Ishikawa (cell line): ENCODE results near the gene RRH.

Experiments
- CEBPB ChIP-seq: IDR thresholded peaks from 2 replicates; pipeline ENCODE4 v1.6.1; 2012
- CREB1 ChIP-seq: IDR thresholded peaks from 2 replicates; pipeline ENCODE4 v1.6.1; 2012; ENCODE audit warnings: low read depth
- EGR1 ChIP-seq: IDR thresholded peaks from 2 replicates; pipeline ENCODE4 v1.6.1; 2012
- EP300 ChIP-seq: IDR thresholded peaks from 2 replicates; pipeline ENCODE4 v1.6.1; 2012; ENCODE audit warnings: borderline replicate concordance
- FOXM1 ChIP-seq: IDR thresholded peaks from 2 replicates; pipeline ENCODE4 v1.6.1; 2012; ENCODE audit warnings: low read depth, borderline replicate concordance
- MAX ChIP-seq: IDR thresholded peaks from 2 replicates; pipeline ENCODE4 v1.6.1; 2012
- NFIC ChIP-seq: IDR thresholded peaks from 2 replicates; pipeline ENCODE4 v1.6.1; 2012
- RAD21 ChIP-seq: IDR thresholded peaks from 2 replicates; pipeline ENCODE4 v1.6.1; 2012; ENCODE audit warnings: low read depth
- TAF1 ChIP-seq: IDR thresholded peaks from 2 replicates; pipeline ENCODE4 v1.6.1; 2012; ENCODE audit warnings: low read depth, mild to moderate bottlenecking
- TCF12 ChIP-seq: IDR thresholded peaks from 2 replicates; pipeline ENCODE4 v1.6.1; 2012; ENCODE audit warnings: low read depth
- TEAD4 ChIP-seq: IDR thresholded peaks from 2 replicates; pipeline ENCODE4 v1.6.1; 2012
- USF1 ChIP-seq: IDR thresholded peaks from 2 replicates; pipeline ENCODE4 v1.6.1; 2012
- YY1 ChIP-seq: IDR thresholded peaks from 2 replicates; pipeline ENCODE4 v1.6.1; 2012; ENCODE audit warnings: low read depth
- ZBTB7A ChIP-seq: IDR thresholded peaks from 2 replicates; pipeline ENCODE4 v1.6.1; 2012; ENCODE audit warnings: low read depth
- TF ChIP-seq, protein P1 (sequence below): IDR thresholded peaks from 2 replicates; pipeline ENCODE4 v1.6.1; 2012; ENCODE audit warnings: low read depth, mild to moderate bottlenecking

The RRH gene

GRCh38 chr4:109848501-109848900 is 20.7 kb downstream of the RRH start:
- TF ChIP-seq NFIC, result no peak
- no peak for TF ChIP-seq FOXM1
- TF ChIP-seq YY1, result no peak
- TF ChIP-seq RAD21, result no peak
- TF ChIP-seq EGR1, result no peak
- no peak for TF ChIP-seq TCF12
- no peak for TF ChIP-seq CREB1
- TF ChIP-seq, protein P1, sequence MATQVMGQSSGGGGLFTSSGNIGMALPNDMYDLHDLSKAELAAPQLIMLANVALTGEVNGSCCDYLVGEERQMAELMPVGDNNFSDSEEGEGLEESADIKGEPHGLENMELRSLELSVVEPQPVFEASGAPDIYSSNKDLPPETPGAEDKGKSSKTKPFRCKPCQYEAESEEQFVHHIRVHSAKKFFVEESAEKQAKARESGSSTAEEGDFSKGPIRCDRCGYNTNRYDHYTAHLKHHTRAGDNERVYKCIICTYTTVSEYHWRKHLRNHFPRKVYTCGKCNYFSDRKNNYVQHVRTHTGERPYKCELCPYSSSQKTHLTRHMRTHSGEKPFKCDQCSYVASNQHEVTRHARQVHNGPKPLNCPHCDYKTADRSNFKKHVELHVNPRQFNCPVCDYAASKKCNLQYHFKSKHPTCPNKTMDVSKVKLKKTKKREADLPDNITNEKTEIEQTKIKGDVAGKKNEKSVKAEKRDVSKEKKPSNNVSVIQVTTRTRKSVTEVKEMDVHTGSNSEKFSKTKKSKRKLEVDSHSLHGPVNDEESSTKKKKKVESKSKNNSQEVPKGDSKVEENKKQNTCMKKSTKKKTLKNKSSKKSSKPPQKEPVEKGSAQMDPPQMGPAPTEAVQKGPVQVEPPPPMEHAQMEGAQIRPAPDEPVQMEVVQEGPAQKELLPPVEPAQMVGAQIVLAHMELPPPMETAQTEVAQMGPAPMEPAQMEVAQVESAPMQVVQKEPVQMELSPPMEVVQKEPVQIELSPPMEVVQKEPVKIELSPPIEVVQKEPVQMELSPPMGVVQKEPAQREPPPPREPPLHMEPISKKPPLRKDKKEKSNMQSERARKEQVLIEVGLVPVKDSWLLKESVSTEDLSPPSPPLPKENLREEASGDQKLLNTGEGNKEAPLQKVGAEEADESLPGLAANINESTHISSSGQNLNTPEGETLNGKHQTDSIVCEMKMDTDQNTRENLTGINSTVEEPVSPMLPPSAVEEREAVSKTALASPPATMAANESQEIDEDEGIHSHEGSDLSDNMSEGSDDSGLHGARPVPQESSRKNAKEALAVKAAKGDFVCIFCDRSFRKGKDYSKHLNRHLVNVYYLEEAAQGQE, result no peak
- no peak for TF ChIP-seq EP300
- no peak for TF ChIP-seq TAF1
- TF ChIP-seq MAX, result no peak
- no peak for TF ChIP-seq TEAD4
- TF ChIP-seq CEBPB, result no peak

DNA sequence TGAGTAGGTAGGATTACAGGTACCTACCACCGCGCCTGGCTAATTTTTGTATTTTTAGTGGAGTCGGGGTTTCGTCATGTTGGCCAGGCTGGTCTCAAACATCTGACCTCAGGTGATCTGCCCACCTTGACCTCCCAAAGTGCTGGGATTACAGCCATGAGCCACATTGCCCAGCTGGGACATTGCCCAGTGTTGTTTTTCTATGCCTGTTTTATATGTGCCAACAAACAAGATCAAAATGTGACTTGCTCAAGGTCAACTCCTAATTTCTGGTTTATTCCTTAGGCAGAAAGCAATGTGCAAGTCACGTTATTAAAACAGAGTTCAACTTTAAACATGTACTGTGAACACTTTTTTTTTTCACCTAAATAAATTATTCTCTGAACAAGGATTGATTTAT is 22.8 kb downstream of the RRH start:
- TF ChIP-seq FOXM1, result no peak
- TF ChIP-seq, protein P1, result no peak
- TF ChIP-seq EP300, result no peak
- no peak for TF ChIP-seq CREB1
- TF ChIP-seq ZBTB7A, result no peak
- no peak for TF ChIP-seq CEBPB
- TF ChIP-seq RAD21, result no peak
- no peak for TF ChIP-seq TEAD4
- no peak for TF ChIP-seq TCF12

DNA sequence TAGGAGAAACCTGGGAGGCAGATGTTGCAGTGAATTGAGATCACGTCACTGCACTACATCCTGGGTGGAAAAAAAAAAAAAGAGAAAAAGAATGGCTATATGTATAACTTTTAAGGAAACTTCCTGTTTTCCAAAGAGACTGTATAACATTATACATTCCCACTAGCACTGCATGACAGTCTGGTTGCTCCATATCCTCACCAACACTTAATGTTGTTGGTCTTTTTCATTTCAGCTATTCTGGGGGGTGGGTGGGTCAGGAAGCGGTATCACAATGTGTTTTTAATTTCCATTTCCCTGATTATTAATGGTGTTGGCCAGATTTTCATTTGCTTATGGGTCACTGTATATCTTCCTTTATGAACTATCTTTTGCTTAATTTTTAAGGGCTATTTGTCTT is 33.5 kb downstream of the RRH start:
- no peak for TF ChIP-seq EP300
- no peak for TF ChIP-seq ZBTB7A
- TF ChIP-seq TCF12, result no peak
- no peak for TF ChIP-seq RAD21
- TF ChIP-seq TAF1, result no peak
- TF ChIP-seq CREB1, result no peak
- TF ChIP-seq MAX, result no peak
- no peak for TF ChIP-seq USF1
- no peak for TF ChIP-seq FOXM1
- TF ChIP-seq YY1, result no peak
- TF ChIP-seq EGR1, result no peak
- TF ChIP-seq TEAD4, result no peak
- no peak for TF ChIP-seq NFIC
- TF ChIP-seq CEBPB, result no peak
- TF ChIP-seq, protein P1, result no peak

DNA sequence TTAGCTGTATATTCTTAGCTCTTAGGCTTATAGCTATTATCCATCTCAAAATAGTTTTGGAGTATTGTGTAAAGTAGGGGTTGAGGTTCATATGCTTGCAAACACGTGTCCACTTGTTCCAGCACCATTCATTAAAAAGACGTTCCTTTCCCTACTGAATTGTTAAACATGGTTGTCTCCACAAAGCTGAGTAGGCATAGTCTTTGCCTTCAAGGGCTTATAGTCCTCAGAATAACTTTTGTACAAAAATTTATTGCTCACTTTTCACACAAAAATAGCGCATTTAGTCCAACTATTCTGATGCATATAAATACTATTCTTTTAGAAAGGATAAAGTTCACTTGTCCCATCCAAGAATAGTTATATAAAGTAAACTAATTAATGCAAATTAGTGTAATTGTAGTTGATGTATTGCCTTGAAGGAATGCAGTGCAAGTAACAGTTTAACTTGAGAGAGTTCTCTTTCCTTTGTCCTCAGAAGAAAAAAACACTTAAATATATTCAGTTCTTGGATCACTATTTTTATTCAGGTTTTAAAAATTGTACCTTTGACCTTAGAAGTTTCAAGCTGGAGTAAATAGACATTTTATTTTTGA is 34.2 kb downstream of the RRH start:
- TF ChIP-seq EGR1 (no peak), TAF1 (no peak), CEBPB (no peak), TCF12 (no peak), USF1 (no peak)
- TF ChIP-seq, protein P1, result no peak
